Mesodermal cell (in vitro differentiated cells): ENCODE results near the gene L3HYPDH.
A peak's percentile ranks its signal among the peaks of the same experiment; 100 is the strongest.

Experiments used
- H3K27ac ChIP-seq: 2 replicates; pipeline ENCODE4 v1.7.0; 2013; ENCODE audit warnings: mild to moderate bottlenecking, low read depth, low read length, moderate library complexity; ENCODE audit not compliant: severe bottlenecking
- H3K36me3 ChIP-seq: 2 replicates; pipeline ENCODE4 v1.7.1; 2013; ENCODE audit warnings: mild to moderate bottlenecking, low read length, moderate library complexity; ENCODE audit not compliant: control insufficient read depth, insufficient read depth
- H3K4me1 ChIP-seq: one replicate; pipeline ENCODE4 v1.7.1; 2013; ENCODE audit warnings: mild to moderate bottlenecking, low read length; ENCODE audit not compliant: insufficient read depth, control insufficient read depth, poor library complexity, severe bottlenecking
- H3K4me3 ChIP-seq: 2 replicates; pipeline ENCODE4 v1.7.0; 2013; ENCODE audit warnings: low read length, control low read depth, mild to moderate bottlenecking; ENCODE audit not compliant: insufficient read depth, poor library complexity, severe bottlenecking; ENCODE audit errors: extremely low read depth
- H3K9me3 ChIP-seq: 2 replicates; pipeline ENCODE4 v1.7.1; 2013; ENCODE audit warnings: mild to moderate bottlenecking, low read length, moderate library complexity; ENCODE audit not compliant: control insufficient read depth
- WGBS, 2 experiments: methylation state at CpG; one replicate each; pipeline ENCODE4 v1.1.5; 2013; ENCODE audit warnings: missing lambda C conversion rate in 2 of 2; ENCODE audit not compliant: insufficient coverage in 2 of 2; 5-methylcytosine and 5-hydroxymethylcytosine counted together

The L3HYPDH gene

GRCh38 chr14:59480166-59480565, 4.0 kb downstream of the L3HYPDH start:
- no peak overlapping the region for H3K4me3 ChIP-seq
- peaks cover 3% of the 10 kb centered on the region for H3K4me1 ChIP-seq
- peaks cover 31% of the 10 kb centered on the region for H3K36me3 ChIP-seq
- no peaks in the 10 kb centered on the region for H3K9me3 ChIP-seq
- no peak overlapping the region for H3K27ac ChIP-seq
- 80% methylated on average over 1 of the region's 1 CpG; no CpG with 5 or more reads in 1 of the 2 experiments for WGBS, 2 experiments

DNA sequence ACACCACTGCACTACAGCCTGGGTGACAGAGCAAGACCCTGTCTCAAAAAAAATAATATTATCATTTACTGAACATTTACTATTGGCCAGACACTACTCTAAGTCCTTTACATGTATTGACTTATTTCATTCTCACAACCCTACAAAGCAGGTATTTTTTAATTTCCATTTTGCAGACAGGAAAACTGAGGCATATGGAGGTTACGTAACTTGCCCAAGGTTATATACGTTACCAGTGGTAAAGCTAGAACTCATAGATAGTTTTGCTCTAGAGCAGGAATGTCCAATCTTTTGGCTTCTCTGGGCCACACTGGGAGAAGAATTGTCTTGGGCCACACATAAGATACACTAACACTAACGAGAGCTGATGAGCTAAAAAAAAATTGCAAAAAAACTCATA, 5.7 kb downstream of the L3HYPDH start:
- Histone ChIP-seq H3K36me3 (peaks cover 44% of the 10 kb centered on the region), H3K4me3 (no peak overlapping the region), H3K9me3 (no peaks in the 10 kb centered on the region), H3K27ac (no peak overlapping the region), H3K4me1 (peaks cover 3% of the 10 kb centered on the region)
- WGBS, 2 experiments: 100% methylated on average over 3 of the region's 3 CpGs; no CpG with 5 or more reads in 1 of the 2 experiments

DNA sequence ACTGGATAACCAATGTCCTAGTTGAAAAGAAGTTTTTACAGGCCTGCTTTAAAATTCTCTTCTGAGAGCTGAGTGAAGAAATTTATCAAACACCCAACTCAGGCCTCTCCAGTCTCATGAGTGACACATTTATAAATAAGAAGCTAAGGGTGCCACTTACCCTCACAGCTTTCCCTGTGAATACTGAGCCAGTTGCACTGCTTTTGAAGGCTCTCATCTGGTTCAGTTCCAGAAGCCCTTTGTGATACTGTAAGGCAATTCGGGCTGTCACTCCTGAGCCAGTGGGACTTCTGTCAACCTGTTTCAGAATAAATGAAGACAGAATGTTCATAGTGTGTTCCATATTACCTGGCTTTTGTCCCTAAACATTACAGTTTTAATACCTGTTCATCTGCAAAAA, 8.5 kb downstream of the L3HYPDH start:
- Histone ChIP-seq H3K36me3 (peaks cover 64% of the 10 kb centered on the region), H3K4me3 (no peak overlapping the region), H3K4me1 (no peaks in the 10 kb centered on the region), H3K27ac (no peak overlapping the region), H3K9me3 (no peaks in the 10 kb centered on the region)
- 75% methylated on average over 1 of the region's 1 CpG; no CpG with 5 or more reads in 1 of the 2 experiments for whole genome bisulfite sequencing, 2 experiments

DNA sequence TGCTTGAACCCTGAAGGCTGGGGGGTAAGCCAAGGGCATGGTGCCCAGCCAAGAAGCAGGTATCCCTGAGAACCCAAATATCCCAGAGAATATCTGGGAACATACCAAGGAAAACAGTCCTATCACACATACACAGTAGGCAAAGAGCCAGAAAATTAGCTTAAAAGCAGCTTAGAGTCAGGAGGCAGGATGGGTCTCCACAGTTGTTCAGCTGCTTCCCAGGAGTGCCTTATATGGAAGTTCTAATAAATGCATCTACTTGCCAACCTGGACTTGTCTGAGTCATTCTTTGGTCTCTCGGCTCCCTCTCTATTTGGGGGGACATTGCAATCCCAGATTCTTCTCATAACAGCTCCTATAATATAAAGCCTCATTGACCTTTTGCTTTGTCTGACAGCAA, 10.0 kb downstream of the L3HYPDH start:
- Histone ChIP-seq H3K36me3 (peaks cover 73% of the 10 kb centered on the region), H3K4me1 (no peaks in the 10 kb centered on the region), H3K9me3 (no peaks in the 10 kb centered on the region), H3K27ac (no peak overlapping the region), H3K4me3 (no peak overlapping the region)
- WGBS, 2 experiments: no CpG with 5 or more reads among the region's 1 CpG

DNA sequence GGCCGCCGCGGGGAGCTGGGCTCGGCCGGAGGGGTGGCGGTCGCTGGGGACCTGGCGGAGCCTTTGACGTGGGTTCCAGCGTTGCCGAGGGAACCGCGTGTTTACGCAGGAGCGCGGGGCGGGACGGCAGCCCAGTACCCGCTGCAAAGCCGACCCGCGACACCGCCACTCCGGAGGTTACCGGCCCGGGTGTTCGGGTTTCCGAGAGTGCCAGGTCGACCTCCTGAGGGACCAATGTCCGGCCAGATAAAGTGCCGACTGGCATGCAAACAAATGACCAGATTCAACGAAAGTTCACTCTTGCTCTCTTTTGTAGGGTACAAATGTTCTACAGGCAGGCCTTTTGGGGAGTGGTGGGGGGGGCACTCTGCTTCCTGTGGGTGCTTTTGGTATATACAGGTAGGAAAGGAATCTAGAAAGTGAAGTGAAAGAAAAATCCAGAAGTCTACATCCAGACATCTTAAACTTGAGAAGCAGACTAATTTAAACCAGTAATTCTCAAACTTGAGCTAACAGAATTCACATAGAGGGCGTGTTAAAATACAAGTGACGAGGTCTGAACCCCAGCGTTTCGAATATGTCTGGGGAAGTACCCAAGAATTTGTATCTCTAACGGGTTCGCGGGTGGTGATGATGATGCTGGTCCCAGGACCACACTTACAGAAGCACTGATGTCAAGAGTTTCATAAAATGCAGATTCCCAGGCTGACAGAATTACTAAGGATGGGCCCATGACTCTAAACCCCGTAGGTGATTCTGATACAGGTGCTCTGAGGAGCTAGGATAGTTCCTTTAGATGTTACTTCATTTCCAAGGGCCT, 18.7 kb downstream of the L3HYPDH start, which contains the start of gene GPR135:
Gene GPR135, minus strand, starts transcription at position 65 of the 820 bp plus-strand sequence. CDS start 154 bp downstream, outside the sequence.
- H3K4me1 ChIP-seq: peaks cover 3% of the 10 kb centered on the region
- peak within 1 kb of the TSS; percentile 50 for H3K4me3 ChIP-seq
- H3K36me3 ChIP-seq: peaks cover 13% of the 10 kb centered on the region
- no peaks in the 10 kb centered on the region for H3K9me3 ChIP-seq
- WGBS, 2 experiments: 21 to 32% methylated on average over 31 to 39 of the region's 40 CpGs
- H3K27ac ChIP-seq: no peak within 1 kb of the TSS

DNA sequence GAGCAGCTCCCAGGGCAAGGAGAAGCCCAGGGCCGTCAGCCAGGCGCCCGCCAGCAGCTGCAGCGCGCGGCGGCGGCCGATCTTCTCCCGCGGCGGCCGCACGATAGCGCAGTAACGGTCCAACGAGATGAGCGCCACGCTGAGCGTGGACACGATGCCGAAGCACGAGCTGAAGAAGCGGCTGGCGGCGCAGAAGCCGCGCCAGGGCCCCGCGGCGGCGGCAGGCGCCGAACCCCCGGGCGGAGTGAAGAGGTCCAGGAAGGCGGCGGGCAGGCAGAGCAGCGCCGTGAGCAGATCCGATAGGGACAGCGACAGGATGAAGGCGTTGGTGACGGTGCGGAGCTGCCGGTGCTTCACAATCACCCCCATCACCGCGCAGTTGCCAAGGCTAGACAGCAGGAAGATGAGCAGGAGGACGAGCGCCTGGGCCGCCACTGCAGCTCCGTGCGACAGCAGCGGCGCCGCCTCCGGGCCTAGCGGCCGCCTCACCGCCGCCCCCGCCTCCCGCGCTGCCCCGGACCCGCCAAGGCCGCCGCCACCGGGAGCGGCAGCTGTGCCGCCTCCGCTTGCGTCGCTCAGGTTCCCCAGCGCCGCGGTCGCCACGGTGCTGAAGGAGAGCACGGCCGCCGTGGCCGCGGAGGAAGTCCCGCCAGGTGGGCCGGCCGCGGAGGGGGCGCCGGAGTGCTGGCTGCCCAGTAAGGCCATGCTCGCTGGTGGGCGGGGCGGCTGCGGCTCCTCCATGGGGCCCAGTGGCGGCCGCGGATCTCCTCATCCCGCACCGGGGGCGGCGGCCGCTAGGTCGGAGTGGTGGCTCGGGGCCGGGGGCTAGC, 19.5 kb downstream of the L3HYPDH start:
- Histone ChIP-seq H3K36me3 (peaks cover 4% of the 10 kb centered on the region), H3K4me3 (peak overlapping the region; percentile 50)
- 3% methylated on average over 69 to 99 of the region's 105 CpGs for WGBS, 2 experiments

DNA sequence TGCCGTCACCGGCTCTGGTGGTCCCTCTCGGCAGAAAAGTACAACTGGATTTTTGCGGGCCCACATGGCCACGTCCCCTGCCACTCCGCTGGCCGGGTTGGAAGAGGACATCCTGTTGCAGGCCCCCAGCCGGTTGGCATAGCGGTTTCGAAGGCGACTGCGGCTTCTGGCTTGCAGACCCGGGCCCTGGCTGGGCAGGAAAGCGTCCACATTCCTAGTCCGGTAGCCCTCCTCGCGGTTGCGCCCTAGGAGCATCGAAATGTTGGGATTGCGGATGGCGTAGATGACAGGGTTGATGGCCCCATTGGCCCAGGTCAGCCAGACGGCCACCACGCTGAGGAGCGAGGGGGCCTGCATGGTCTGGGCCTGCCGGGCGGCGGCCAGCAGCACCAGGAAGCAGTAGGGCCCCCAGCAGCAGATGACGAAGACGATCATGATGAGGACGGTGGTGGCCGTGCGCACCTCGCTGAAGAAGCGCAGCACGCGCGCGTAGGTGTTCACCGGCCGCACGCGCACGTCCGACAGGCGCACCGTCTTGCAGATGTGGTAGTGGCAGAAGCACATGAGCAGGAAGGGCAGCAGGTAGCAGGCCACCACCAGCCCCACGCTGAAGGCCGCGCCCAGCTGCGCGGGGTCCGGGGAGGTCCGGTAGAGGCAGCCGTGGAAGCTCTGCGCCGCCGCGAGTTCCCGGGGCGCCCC, 20.3 kb downstream of the L3HYPDH start:
- Histone ChIP-seq H3K9me3 (no peaks in the 10 kb centered on the region), H3K4me1 (peaks cover 3% of the 10 kb centered on the region), H3K27ac (no peak overlapping the region), H3K4me3 (peak overlapping the region; percentile 50), H3K36me3 (peaks cover 4% of the 10 kb centered on the region)
- 58 to 62% methylated on average over 56 to 58 of the region's 60 CpGs for WGBS, 2 experiments

More for the DNA sequence above, 19.5 kb downstream of the L3HYPDH start:
- H3K4me1 ChIP-seq: peaks cover 3% of the 10 kb centered on the region
- no peak overlapping the region for H3K27ac ChIP-seq
- H3K9me3 ChIP-seq: no peaks in the 10 kb centered on the region

DNA sequence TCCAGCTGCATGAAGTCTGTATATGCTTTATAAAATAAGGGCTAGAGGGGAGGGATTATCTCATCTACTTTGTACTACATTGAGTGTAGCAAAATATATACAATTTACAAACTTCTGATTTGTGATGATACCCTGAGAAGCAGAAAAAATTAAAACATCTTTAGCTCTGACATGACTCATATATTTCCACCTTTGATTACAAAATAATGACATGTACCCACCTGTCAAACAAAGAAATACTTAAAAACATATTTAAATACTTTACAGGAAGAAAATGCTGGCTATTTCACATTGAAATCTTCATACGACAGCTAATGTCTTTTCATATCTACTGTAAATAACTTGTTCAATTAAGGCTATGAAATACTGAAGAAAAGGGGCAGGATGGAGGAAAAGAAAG, 22.3 kb downstream of the L3HYPDH start:
- no peak overlapping the region for H3K4me3 ChIP-seq
- peaks cover 3% of the 10 kb centered on the region for H3K4me1 ChIP-seq
- WGBS, 2 experiments: no CpG with 5 or more reads among the region's 1 CpG
- peaks cover 11% of the 10 kb centered on the region for H3K36me3 ChIP-seq
- no peaks in the 10 kb centered on the region for H3K9me3 ChIP-seq
- H3K27ac ChIP-seq: no peak overlapping the region

GRCh38 chr14:59460378-59460777, 23.8 kb downstream of the L3HYPDH start:
- H3K27ac ChIP-seq: no peak overlapping the region
- H3K9me3 ChIP-seq: no peaks in the 10 kb centered on the region
- WGBS, 2 experiments: 100% methylated on average over 1 of the region's 1 CpG; no CpG with 5 or more reads in 1 of the 2 experiments
- no peak overlapping the region for H3K4me3 ChIP-seq
- peaks cover 3% of the 10 kb centered on the region for H3K4me1 ChIP-seq
- peaks cover 15% of the 10 kb centered on the region for H3K36me3 ChIP-seq

- no CpG with 5 or more reads among the region's 2 CpGs for WGBS, 2 experiments
- Histone ChIP-seq H3K27ac (no peak overlapping the region), H3K4me1 (no peaks in the 10 kb centered on the region), H3K36me3 (peaks cover 15% of the 10 kb centered on the region), H3K9me3 (no peaks in the 10 kb centered on the region), H3K4me3 (no peak overlapping the region)
Observed at GRCh38 chr14:59458486-59458885, 25.7 kb downstream of the L3HYPDH start.
